ENCODE data around the gene CCDC137. TPM values are rescaled to one million over a fixed set of nuclear protein-coding genes. Genes with fewer than 3 reads are reported as not detected.

The CCDC137 gene
- total and polyA plus RNA-seq, 2 of the 13 experiments (the other 11 are each of a cell fraction or from before 2014, with no cell fraction given): 14.6 to 39.1 TPM

- TF ChIP-seq ZBTB25 (CRISPR knock-in tag; IDR thresholded peaks at IDR 0.05) (peak; percentile 95), AGO2 (optimal IDR thresholded peaks at IDR 0.05; ENCODE audit: low read depth, low read length) (peak; percentile 59), ZNF75D (CRISPR knock-in tag; IDR thresholded peaks at IDR 0.05; ENCODE audit: borderline replicate concordance) (no peak), ATM (IDR thresholded peaks at IDR 0.05; ENCODE audit: borderline replicate concordance) (no peak), ZSCAN25 (CRISPR knock-in tag; IDR thresholded peaks at IDR 0.05) (peak; percentile 69; the same call in 1 of the 2 replicates), GZF1 (CRISPR knock-in tag; IDR thresholded peaks at IDR 0.05) (0 out of 2 replicates have a peak, but pooled peaks have one; percentile 14)
Observed at GRCh38 chr17:81683584-81684441, 17.3 kb downstream of the CCDC137 start, which contains the start of the genes ARL16 and HGS (continued).

GRCh38 chr17:81684442-81684911 lies 17.9 kb downstream of the CCDC137 start:
- Histone ChIP-seq H3K79me2 (ENCODE audit: insufficient read depth, low read length) (peaks cover 35% of the 10 kb centered on the region), H3K27ac (ENCODE audit: extremely low read length, insufficient read depth, low read length) (peak overlapping the region; percentile 53), H4K20me1 (ENCODE audit: insufficient read depth, low read length) (no peaks in the 10 kb centered on the region), H3K9me3 (ENCODE audit: low read length) (no peaks in the 10 kb centered on the region), H2AFZ (ENCODE audit: low read length) (no peak overlapping the region), H3K9ac (ENCODE audit: insufficient read depth, low read depth, low read length) (peak overlapping the region; percentile 94), H3K27me3 (ENCODE audit: control insufficient read depth in 1 of 2, insufficient read depth in 2 of 2, low read length in 2 of 2) (no peaks in the 10 kb centered on the region; a peak in 1 of 5 replicates), H3K36me3 (replicated peaks in 1 of 2; ENCODE audit: control insufficient read depth in 1 of 2, insufficient read depth in 2 of 2, low read length in 2 of 2) (peaks cover 33 to 42% of the 10 kb centered on the region in 2 experiments; a peak in 4 of 5 replicates), H3K4me1 (ENCODE audit: insufficient read depth, low read length) (peaks cover 41% of the 10 kb centered on the region), H3K4me2 (ENCODE audit: low read depth, low read length) (peak overlapping the region; percentile 94), H3K4me3 (replicated peaks in 1 of 3; ENCODE audit: insufficient read depth in 1 of 3, low read depth in 2 of 3, low read length in 3 of 3) (peak overlapping the region; percentile 94 to 99 (median 96))
- FAIRE-seq (no peak), DNase-seq (ENCODE audit: low spot score) (peak; percentile 44), ATAC-seq (no peak)
- BruUV-seq (replicated peaks): TSS peak; percentile 71
- in situ Hi-C loops (cut with HindIII; ENCODE audit: extremely low pct_ligation_motif_present, low pct_unique_long_range_greater_than_20kb): no loop called here
- ChIA-PET CTCF (ENCODE audit: low intra/inter-chr PET ratio, low total read pairs) (no interaction called here), POLR2A (interaction anchor here (0.8 to 4.5 kb wide), 15 partner anchors 9 to 446 kb away, joined by 3 to 124 read pairs (median 8); partner anchors contain the start of genes CCDC137, MRPL12, NDUFAF8 and OXLD1)
- intact Hi-C loops (cut with micrococcal nuclease; ENCODE audit: unreplicated experiment): no loop called here
- WGBS (ENCODE audit: low lambda C conversion rate): 0% methylated on average over 16 of the region's 16 CpGs
- TF ChIP-seq SKI (IDR thresholded peaks at IDR 0.05; ENCODE audit: partially characterized antibody): no peak
- no peak for TF ChIP-seq SP4 (CRISPR knock-in tag; IDR thresholded peaks at IDR 0.05)
- no peak for TF ChIP-seq SRF (IDR thresholded peaks at IDR 0.05; ENCODE audit: low read depth, low read length)
- TF ChIP-seq ZNF501 (CRISPR knock-in tag; IDR thresholded peaks at IDR 0.05): no peak
- TF ChIP-seq KDM4B (CRISPR knock-in tag; IDR thresholded peaks at IDR 0.05): no peak
- no peak for TF ChIP-seq ZNF17 (CRISPR knock-in tag; IDR thresholded peaks at IDR 0.05)
- TF ChIP-seq EEA1 (CRISPR knock-in tag; IDR thresholded peaks at IDR 0.05; ENCODE audit: borderline replicate concordance): peak; percentile 11; the same call in 1 of the 2 replicates
- no peak for TF ChIP-seq U2AF1 (optimal IDR thresholded peaks at IDR 0.05; ENCODE audit: low read depth, low read length)
- TF ChIP-seq MBNL3 (CRISPR knock-in tag; conservative IDR thresholded peaks at IDR 0.05): no peak
- TF ChIP-seq ZNF549 (CRISPR knock-in tag; IDR thresholded peaks at IDR 0.05): no peak
- no peak for TF ChIP-seq ZNF562 (CRISPR knock-in tag; IDR thresholded peaks at IDR 0.05; ENCODE audit: borderline replicate concordance)
- no peak for TF ChIP-seq JDP2 (CRISPR knock-in tag; IDR thresholded peaks at IDR 0.05; ENCODE audit: borderline replicate concordance)
- TF ChIP-seq FOXM1 (CRISPR knock-in tag; IDR thresholded peaks at IDR 0.05): no peak
- TF ChIP-seq ZNF639 (CRISPR knock-in tag; conservative IDR thresholded peaks at IDR 0.05): no peak
